Measurements from ENCODE around the gene MRPS6.
A peak's percentile ranks its signal among the peaks of the same experiment; 100 is the strongest.

Gene MRPS6

DNA sequence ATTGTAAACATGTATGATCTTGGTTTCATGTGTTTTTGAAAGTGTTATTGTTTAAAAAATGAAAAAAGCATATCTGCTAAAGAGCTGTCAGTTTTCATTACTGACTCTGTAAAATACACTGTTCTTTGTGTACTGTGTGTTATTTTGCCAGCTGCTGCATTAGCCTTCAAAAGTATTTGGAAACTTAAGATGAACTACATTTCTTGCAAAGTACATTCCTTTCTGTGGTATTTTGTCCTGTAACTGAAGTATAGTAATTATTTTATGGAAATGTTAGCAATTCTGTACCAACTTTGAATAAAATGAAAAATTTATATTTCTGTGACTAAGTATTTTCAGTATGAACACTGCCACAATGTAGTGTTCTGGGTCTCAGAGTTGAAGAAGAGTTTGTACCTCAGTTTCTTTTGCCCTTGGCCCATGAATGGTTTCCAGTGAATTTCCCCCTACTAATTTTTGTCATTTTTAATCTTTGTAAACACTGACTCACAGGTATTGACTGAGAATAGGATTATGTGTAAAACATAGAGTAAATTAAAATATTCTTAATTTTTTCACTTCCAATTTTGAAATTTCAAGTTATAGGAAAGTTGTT, 32.7 kb downstream of the MRPS6 start:
- no peak for DNase-seq

- DNase-seq = no peak
Measured at GRCh38 chr21:34107606-34108005, 34.2 kb downstream of the MRPS6 start.

GRCh38 chr21:34109075-34109474, 35.7 kb downstream of the MRPS6 start:
- DNase-seq = no peak

DNA sequence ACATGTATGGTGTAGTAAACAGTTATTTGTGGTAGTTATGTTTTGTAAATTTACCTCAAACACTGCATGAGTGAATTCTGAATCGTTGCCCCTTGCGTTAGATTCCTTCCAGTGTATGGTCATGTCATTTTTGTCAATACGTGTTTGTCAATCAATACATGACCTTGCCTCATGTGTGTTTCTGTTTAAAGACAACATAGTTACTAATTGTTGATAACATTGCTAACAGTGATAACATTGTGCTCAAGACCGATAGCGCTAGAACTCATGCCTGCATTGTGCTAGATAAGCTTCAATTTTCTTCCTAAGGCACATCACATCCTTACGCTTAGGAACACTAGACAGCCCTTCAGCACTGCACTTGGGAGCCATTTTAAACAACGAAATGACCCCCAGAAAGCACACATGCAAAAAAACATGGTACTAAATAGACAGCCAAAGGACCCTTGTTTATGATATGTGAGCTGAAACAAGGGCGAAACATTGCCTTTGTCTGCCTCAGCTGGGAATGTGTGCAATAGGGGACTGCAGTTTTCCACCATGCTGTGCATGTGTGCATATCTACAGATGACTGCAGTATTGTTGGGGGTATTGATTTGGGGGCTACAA, 37.3 kb downstream of the MRPS6 start:
- DNase-seq = no peak

DNA sequence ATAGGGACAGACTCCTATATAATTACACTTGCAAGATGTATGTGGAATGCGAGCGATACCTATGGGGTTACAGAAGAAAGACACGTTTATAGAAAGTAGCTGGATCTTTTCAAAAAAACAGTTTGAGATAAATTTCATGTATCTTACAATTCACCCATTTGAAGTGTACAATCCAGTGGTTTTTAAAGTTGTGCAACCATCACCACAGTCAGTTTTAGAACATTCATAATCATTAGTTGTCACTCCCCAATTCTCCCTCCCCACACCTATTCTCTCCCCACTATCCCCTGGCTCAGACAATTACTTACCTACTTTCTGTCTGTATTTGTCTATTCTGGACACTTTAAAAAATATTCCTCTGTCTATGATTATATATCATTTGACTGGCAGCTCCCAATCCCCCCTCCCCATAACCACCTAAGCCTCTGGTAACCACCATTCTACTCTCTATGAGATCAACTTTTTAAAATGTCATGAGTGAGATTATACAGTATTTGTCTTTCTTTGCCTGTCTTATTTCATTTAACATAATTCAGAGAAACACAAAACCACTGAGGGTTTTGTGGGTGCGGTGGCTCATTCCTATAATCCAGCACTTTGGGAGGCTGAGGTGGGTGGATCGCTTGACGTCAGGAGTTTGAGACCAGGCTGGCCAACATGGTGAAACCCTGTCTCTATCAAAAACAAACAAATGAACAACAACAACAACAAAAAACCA, 39.1 kb downstream of the MRPS6 start:
- DNase-seq = no peak

DNA sequence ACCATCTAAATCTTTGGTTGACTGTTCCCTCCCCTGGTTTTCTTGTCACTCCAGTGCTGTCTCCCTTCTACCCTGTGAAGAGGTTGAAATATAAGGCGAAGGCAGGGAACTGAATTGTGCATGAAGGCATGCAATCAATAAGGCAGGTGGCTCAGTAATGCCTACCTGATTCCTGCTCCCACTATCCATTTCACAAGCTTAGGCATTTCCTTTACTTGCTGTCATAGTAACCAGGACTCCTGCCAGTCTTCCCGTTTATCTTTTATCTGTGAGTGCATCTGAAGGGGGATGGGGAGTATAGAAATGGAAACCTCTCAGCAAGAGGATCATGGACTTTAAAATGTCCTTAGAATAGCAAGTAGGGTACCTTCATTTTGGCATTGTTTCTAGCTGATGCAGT, 40.5 kb downstream of the MRPS6 start:
- DNase-seq = no peak

DNA sequence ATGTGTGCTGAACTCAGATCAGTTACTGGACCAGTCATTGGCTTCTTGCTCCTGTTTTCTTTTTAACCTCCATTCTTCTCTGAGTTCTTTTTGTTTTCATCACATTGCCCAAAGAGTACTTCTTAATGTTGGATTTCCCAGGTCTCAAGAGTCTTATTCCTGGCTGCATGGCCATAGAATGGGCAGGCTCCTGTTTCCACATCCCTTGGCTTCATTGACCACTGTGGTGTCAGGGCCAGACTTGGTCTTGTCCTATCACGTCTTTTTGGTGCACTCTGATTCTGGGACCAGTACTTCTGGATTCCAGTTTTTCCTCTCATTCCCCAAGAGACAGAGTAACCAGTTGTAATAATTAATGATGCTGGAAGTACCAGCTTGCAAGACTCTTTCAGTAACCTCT, 41.8 kb downstream of the MRPS6 start:
- no peak for DNase-seq

- no peak for DNase-seq
Measured at GRCh38 chr21:34116569-34116968, 43.2 kb downstream of the MRPS6 start.

DNA sequence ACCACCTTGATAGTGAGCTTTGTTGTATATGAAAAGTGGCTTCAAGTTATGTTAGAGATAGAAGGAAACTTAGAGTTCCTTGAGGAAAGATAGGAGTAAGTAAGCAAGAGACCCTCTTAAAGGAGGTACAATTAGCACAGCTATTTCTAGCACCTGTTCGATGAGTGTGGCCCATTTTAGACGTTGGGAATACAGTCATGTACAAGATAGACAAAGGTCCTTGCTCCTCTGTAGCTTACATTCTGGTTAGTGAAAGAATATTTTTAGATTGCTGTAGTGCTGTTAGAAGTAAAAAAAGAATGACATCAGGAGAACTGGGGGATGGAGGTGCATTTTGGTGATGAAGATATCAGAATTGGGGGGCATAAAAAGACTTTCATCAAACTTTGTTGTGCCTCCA, 47.5 kb downstream of the MRPS6 start:
- no peak for DNase-seq

GRCh38 chr21:34122047-34122446, 48.7 kb downstream of the MRPS6 start:
- DNase-seq = no peak

DNA sequence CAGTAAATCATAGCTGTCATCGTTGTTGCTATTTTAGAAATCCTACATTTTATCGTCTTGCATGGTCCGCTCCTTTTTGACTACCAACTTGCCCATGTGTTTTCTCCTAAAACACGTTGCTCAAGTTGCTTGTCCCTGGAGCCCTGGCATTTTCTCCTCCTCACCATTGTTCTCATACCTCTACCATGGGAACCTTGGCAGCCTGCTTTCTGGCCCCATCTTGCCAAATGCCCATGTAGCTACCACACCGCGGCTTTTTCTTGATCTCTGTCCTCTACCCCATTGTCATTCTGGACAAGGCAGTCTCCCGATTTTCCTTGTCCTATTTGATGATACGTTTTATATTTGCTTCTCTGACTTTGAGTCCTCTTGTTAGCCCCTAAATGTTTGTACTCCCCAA, 50.2 kb downstream of the MRPS6 start:
- no peak for DNase-seq

- no peak for DNase-seq
Measured at GRCh38 chr21:34126269-34126668, 52.9 kb downstream of the MRPS6 start.

GRCh38 chr21:34126691-34127090, 53.3 kb downstream of the MRPS6 start:
- no peak for DNase-seq

GRCh38 chr21:34128124-34128523, 54.7 kb downstream of the MRPS6 start:
- no peak for DNase-seq

DNA sequence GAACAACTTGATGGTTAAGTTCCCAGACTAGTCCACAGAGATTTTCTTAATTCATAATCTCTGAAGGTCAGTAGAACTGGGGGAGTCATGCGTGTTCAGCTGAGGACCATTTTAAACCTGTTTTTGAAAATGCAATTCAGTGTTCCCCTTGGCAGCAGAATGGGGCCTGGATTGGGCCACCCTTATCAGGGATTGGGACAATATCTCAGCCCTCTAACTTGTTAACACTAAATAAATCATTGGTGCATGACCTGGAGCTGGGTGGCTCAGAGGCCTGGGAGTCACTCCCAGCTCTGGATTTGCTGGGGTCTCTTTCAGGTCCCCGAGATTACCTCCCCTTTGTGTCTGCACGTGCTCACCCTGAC, 55.3 kb downstream of the MRPS6 start:
- no peak for DNase-seq

DNA sequence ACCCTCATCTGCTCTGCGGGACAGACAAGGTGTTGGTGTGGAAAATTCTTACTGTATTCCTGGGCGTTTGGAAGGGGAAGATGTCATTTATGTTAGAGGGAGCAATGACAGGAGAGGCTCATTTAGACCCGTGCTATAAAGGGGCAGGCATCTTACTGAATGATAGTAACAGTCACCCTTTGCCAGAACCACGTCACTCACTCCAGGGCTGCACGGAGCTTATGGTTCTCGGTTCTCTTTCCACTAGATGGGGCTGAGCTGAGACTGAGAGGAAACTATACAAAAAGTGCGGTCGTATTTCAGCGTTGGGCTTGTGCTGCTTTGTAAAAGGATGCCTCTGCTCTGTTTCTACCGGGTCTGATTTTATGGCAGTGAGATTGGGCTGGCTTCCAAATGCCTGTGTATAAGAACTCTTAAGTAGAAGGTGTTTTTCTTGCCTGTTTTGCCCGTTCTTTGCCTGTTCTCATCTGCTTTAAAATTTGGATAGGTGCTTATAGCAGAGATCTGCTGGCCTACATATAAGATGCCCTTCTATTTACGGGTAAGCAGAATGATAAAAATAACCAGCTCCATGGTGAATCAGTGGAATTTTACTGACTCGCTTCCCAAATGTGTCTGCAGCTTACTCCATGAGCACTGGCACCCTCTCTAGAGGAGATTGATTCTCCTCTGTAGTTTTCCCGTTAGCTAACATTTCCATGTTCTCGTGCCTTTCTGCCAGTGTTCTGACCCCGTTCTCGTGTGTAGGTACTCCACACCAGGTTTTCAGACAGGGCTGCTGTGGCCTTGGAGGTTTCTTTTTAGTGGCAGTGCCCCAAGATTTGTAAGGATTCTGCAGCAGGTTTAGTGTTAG, 55.9 kb downstream of the MRPS6 start:
- DNase-seq = peak; percentile 21

- no peak for DNase-seq
Measured at GRCh38 chr21:34129901-34130715, 56.7 kb downstream of the MRPS6 start.

- no peak for DNase-seq
Measured at GRCh38 chr21:34130716-34130985, 57.3 kb downstream of the MRPS6 start.

DNA sequence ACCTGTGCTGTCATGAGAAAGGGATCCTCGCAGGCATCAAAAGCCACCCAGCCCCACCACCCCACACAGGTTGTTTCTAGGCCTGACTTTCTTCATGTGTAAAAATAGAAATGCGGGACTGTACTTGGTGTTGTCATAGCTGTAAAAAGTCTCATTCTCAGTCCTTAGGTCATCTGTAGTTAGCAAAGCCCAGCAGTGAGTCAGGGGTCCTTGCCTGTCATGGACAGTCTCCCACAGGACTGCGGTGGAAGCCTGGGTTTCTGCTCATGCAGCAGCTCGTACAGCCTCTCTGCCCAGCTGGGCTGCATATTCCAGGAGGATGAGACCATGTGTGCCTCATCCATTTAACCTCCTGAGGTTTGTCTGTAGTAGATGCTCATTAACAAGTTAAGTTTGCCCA, 58.2 kb downstream of the MRPS6 start:
- DNase-seq = no peak

- no peak for DNase-seq
Measured at GRCh38 chr21:34132202-34132601, 58.8 kb downstream of the MRPS6 start.

DNA sequence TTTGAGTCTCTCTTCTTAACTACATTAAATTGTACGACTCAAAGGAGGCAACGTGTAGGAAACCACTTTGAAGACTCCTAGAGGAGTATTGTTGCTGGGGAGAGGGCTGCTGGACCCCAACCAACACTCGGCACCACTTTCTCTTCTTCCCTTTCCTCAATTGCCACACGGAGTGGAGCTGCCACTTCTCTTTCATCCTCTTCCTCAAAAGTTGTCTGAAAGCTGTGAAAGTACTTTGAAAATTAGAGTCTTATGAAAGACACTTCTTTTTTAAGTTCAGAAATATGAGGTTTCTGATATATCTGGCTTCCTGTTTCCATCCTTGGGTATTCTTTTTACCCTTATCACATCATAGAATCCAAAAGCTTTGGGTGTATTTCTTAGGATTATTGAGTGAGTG, 59.5 kb downstream of the MRPS6 start:
- DNase-seq = no peak

- DNase-seq = no peak
Measured at GRCh38 chr21:34133392-34133791, 60.0 kb downstream of the MRPS6 start.

DNA sequence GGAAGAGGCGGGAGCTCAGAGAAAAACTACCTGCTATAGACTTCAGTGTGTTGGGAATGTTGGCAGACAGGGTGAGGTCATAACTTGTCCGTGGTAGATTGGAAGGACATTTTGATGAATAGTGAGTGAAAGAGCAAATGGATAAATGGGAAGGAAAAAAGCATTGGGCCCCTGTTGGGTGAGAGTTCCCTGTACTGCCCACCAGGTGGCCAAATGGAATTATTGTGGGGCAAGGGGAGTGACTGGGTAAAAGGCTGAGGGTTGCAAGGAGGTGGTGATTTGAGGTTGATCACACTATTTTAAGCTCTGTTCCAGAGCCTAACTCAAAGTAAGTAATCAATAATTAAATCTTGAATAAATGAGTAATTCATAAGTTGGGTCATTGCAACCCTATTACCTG, 60.4 kb downstream of the MRPS6 start:
- DNase-seq = no peak
